Epithelial cell of prostate (primary cell): ENCODE measurements around the gene ACTR2.

Experiments used
- DNase-seq: peaks from one replicate; pipeline ENCODE4 v3.0.0-alpha.2; 2011; ENCODE audit warnings: low read depth, low spot score
- H3K27ac ChIP-seq: fragments of 450-650 bp; 2 replicates; pipeline ENCODE4 v1.5.1; 2017; ENCODE audit warnings: mild to moderate bottlenecking

ACTR2 gene

GRCh38 chr2:65277118-65277517, 49.5 kb downstream of the ACTR2 start:
- no peak for DNase-seq
- no peak overlapping the region for H3K27ac ChIP-seq

GRCh38 chr2:65277791-65278483, 50.3 kb downstream of the ACTR2 start:
- H3K27ac ChIP-seq, result no peak overlapping the region
- no peak for DNase-seq

- H3K27ac ChIP-seq, result no peak overlapping the region
- no peak for DNase-seq
These were observed 50.9 kb downstream of the ACTR2 start for GRCh38 chr2:65278531-65278981.

- no peak overlapping the region for H3K27ac ChIP-seq
- DNase-seq, result no peak
These were observed 52.1 kb downstream of the ACTR2 start for GRCh38 chr2:65279756-65280155.

- no peak for DNase-seq
These were observed 54.2 kb downstream of the ACTR2 start for GRCh38 chr2:65281627-65282351.

GRCh38 chr2:65282477-65283053, 54.9 kb downstream of the ACTR2 start:
- DNase-seq, result no peak

More at GRCh38 chr2:65281627-65282351, 54.2 kb downstream of the ACTR2 start:
- no peak overlapping the region for H3K27ac ChIP-seq

GRCh38 chr2:65287364-65287763, 59.7 kb downstream of the ACTR2 start:
- H3K27ac ChIP-seq, result no peak overlapping the region
- no peak for DNase-seq

More at GRCh38 chr2:65282477-65283053, 54.9 kb downstream of the ACTR2 start:
- H3K27ac ChIP-seq, result no peak overlapping the region

GRCh38 chr2:65291216-65292105, 63.8 kb downstream of the ACTR2 start:
- DNase-seq, result no peak
- no peak overlapping the region for H3K27ac ChIP-seq

- DNase-seq, result no peak
- no peak overlapping the region for H3K27ac ChIP-seq
These were observed 64.4 kb downstream of the ACTR2 start for GRCh38 chr2:65292106-65292400.

- H3K27ac ChIP-seq, result no peak overlapping the region
- DNase-seq, result no peak
These were observed 64.9 kb downstream of the ACTR2 start for GRCh38 chr2:65292461-65293011.

GRCh38 chr2:65293376-65293775, 65.7 kb downstream of the ACTR2 start:
- no peak for DNase-seq
- no peak overlapping the region for H3K27ac ChIP-seq

GRCh38 chr2:65294136-65294535, 66.5 kb downstream of the ACTR2 start:
- no peak for DNase-seq
- no peak overlapping the region for H3K27ac ChIP-seq

GRCh38 chr2:65294701-65295100, 67.1 kb downstream of the ACTR2 start:
- no peak for DNase-seq
- H3K27ac ChIP-seq, result no peak overlapping the region

GRCh38 chr2:65296971-65297370, 69.3 kb downstream of the ACTR2 start:
- no peak for DNase-seq
- no peak overlapping the region for H3K27ac ChIP-seq

GRCh38 chr2:65297544-65297943, 69.9 kb downstream of the ACTR2 start:
- no peak for DNase-seq
- no peak overlapping the region for H3K27ac ChIP-seq

GRCh38 chr2:65298089-65298488, 70.5 kb downstream of the ACTR2 start:
- no peak for DNase-seq

GRCh38 chr2:65299246-65299645, 71.6 kb downstream of the ACTR2 start:
- no peak overlapping the region for H3K27ac ChIP-seq
- DNase-seq, result no peak

More at GRCh38 chr2:65298089-65298488, 70.5 kb downstream of the ACTR2 start:
- no peak overlapping the region for H3K27ac ChIP-seq

GRCh38 chr2:65300134-65300760, 72.6 kb downstream of the ACTR2 start:
- H3K27ac ChIP-seq, result no peak overlapping the region
- DNase-seq, result no peak

- DNase-seq, result no peak
- no peak overlapping the region for H3K27ac ChIP-seq
These were observed 73.4 kb downstream of the ACTR2 start for GRCh38 chr2:65300761-65301711.
